A549 (cell line): Measurements from ENCODE around the gene ZFHX3. TPM values are rescaled to one million over a fixed set of nuclear protein-coding genes. Genes with fewer than 3 reads are reported as not detected.
A peak's percentile ranks its signal among the peaks of the same experiment; 100 is the strongest.

Source experiments
- ATAC-seq, 2 experiments: fragments of 200-7000 bp in 1 of 2; fragments of >200 bp in 1 of 2; cut with Nextera tagmentation in 1 of 2; cut with Tn5 transposase in 1 of 2; 3 replicates each; pipeline versions ENCODE4 v1.8.0 to v1.9.1; 2018 to 2020; ENCODE audit warnings: mild to moderate bottlenecking in 1 of 2, moderate library complexity in 1 of 2
- CTCF ChIA-PET: fragments of 300-600 bp; sonication (Branson Sonifier 250); formaldehyde crosslinking; extraction: SDS; loops from one replicate; lab custom pipeline; 2021; ENCODE audit warnings: antibody characterized with exemption, inconsistent platforms; lab: Yijun Ruan, JAX
- POLR2A ChIA-PET: fragments of 350-600 bp; formaldehyde crosslinking; extraction: SDS; loops from one replicate; lab custom pipeline; 2021; ENCODE audit warnings: antibody characterized with exemption, inconsistent platforms; lab: Yijun Ruan, JAX
- DNase-seq, 2 experiments: peaks; one replicate each; pipeline versions ENCODE4 v3.0.0 to v3.0.0-alpha.2; 2011 to 2016; ENCODE audit warnings: low read depth in 1 of 2, low spot score in 1 of 2
- FAIRE-seq: peaks from 2 replicates; lab custom pipeline; 2011; peaks lifted over from hg19 to GRCh38; lab: Jason Lieb, UNC
- H3K27ac ChIP-seq, 2 experiments: fragments of >200 bp; sonication (Bioruptor Twin); formaldehyde crosslinking; 3 replicates each; pipeline ENCODE4 v1.5.1; 2016 to 2017
- H3K4me1 ChIP-seq: fragments of >200 bp; sonication (Bioruptor Twin); formaldehyde crosslinking; 3 replicates; pipeline ENCODE4 v1.6.1; 2016
- H3K4me2 ChIP-seq: fragments of >200 bp; sonication (Bioruptor Twin); formaldehyde crosslinking; 3 replicates; pipeline ENCODE4 v1.6.1; 2016
- H3K4me3 ChIP-seq: fragments of >200 bp; sonication (Bioruptor Twin); formaldehyde crosslinking; 3 replicates; pipeline ENCODE4 v1.5.1; 2016
- H3K9me3 ChIP-seq: fragments of >200 bp; sonication (Bioruptor Twin); formaldehyde crosslinking; 3 replicates; pipeline ENCODE4 v1.6.1; 2016
- ATOH8 ChIP-seq: fragments of 250-450 bp; sonication (Bioruptor Pico); IDR thresholded peaks from 2 replicates; pipeline ENCODE4 v1.5.0; 2020; ENCODE audit warnings: low read depth, mild to moderate bottlenecking, moderate library complexity
- CEBPB ChIP-seq, 2 experiments: fragments of >200 bp in 1 of 2; sonication (Bioruptor Twin) in 1 of 2; formaldehyde crosslinking in 1 of 2; IDR thresholded peaks; 2 replicates each; pipeline ENCODE4 v1.6.1; 2012 to 2016
- EP300 ChIP-seq, 2 experiments: fragments of >200 bp; sonication (Bioruptor Twin); formaldehyde crosslinking; IDR thresholded peaks; 2 replicates in 1 of 2; 3 replicates in 1 of 2; pipeline ENCODE4 v1.6.1; 2016 to 2017
- FOSL2 ChIP-seq, 2 experiments: fragments of 450-650 bp in 1 of 2; fragments of >200 bp in 1 of 2; sonication (Bioruptor Twin) in 1 of 2; formaldehyde crosslinking; IDR thresholded peaks; 2 replicates each; pipeline versions ENCODE4 v1.5.0 to v1.6.1; 2016 to 2020; ENCODE audit warnings: mild to moderate bottlenecking in 1 of 2, moderate library complexity in 1 of 2
- FOXS1 ChIP-seq: fragments of 250-450 bp; sonication (Bioruptor Pico); IDR thresholded peaks from 2 replicates; pipeline ENCODE4 v1.5.0; 2020; ENCODE audit warnings: mild to moderate bottlenecking, moderate library complexity
- HDAC2 ChIP-seq: fragments of 200-600 bp; sonication (generic); IDR thresholded peaks from 2 replicates; pipeline ENCODE4 v1.6.1; 2016
- HES2 ChIP-seq: fragments of >200 bp; sonication (Bioruptor Twin); formaldehyde crosslinking; IDR thresholded peaks from 2 replicates; pipeline ENCODE4 v1.6.1; 2016
- HEYL ChIP-seq: fragments of 250-450 bp; sonication (Bioruptor Pico); IDR thresholded peaks from 2 replicates; pipeline ENCODE4 v1.8.0; 2021; ENCODE audit warnings: mild to moderate bottlenecking, moderate library complexity
- HOXA7 ChIP-seq: fragments of 250-450 bp; sonication (Bioruptor Pico); IDR thresholded peaks from 2 replicates; pipeline ENCODE4 v1.5.0; 2020; ENCODE audit warnings: mild to moderate bottlenecking, moderate library complexity
- JUN ChIP-seq, 2 experiments: fragments of >200 bp; sonication (Bioruptor Twin); formaldehyde crosslinking; IDR thresholded peaks; 2 replicates in 1 of 2; 3 replicates in 1 of 2; pipeline ENCODE4 v1.6.1; 2016 to 2017
- KDM5A ChIP-seq: fragments of 200-600 bp; sonication (generic); IDR thresholded peaks from 2 replicates; pipeline ENCODE4 v1.6.1; 2016; ENCODE audit warnings: antibody characterized with exemption, mild to moderate bottlenecking
- MAX ChIP-seq: IDR thresholded peaks from 2 replicates; pipeline ENCODE4 v1.6.1; 2012
- MAZ ChIP-seq: fragments of 150-350 bp; IDR thresholded peaks from 2 replicates; pipeline ENCODE4 v1.6.1; 2014; ENCODE audit warnings: antibody characterized with exemption, low read depth, low read length, borderline replicate concordance
- MYC ChIP-seq: IDR thresholded peaks from 2 replicates; pipeline ENCODE4 v1.6.1; 2012; ENCODE audit warnings: mild to moderate bottlenecking, inconsistent platforms, low read length, improper control_type of control experiment, borderline replicate concordance
- NR3C1 ChIP-seq: fragments of >200 bp; sonication (Bioruptor Twin); formaldehyde crosslinking; IDR thresholded peaks from 3 replicates; pipeline ENCODE4 v1.6.1; 2017
- PBX3 ChIP-seq: IDR thresholded peaks from 2 replicates; pipeline ENCODE4 v1.6.1; 2012
- PHF8 ChIP-seq: fragments of 200-600 bp; sonication (generic); IDR thresholded peaks from 2 replicates; pipeline ENCODE4 v1.6.1; 2016; ENCODE audit warnings: low read depth, mild to moderate bottlenecking, antibody characterized with exemption, moderate library complexity, borderline replicate concordance
- RAD21 ChIP-seq, 2 experiments: fragments of >200 bp in 1 of 2; sonication (Bioruptor Twin) in 1 of 2; formaldehyde crosslinking in 1 of 2; IDR thresholded peaks in 1 of 2; conservative IDR thresholded peaks in 1 of 2; 2 replicates in 1 of 2; 3 replicates in 1 of 2; pipeline ENCODE4 v1.6.1; 2012 to 2018; ENCODE audit warnings: inconsistent platforms in 1 of 2
- RCOR1 ChIP-seq: fragments of 150-350 bp; IDR thresholded peaks from 2 replicates; pipeline ENCODE4 v1.6.1; 2014; ENCODE audit warnings: antibody characterized with exemption, low read length, low read depth
- REST ChIP-seq: fragments of 200-600 bp; sonication (generic); IDR thresholded peaks from 2 replicates; pipeline ENCODE4 v1.6.1; 2016; ENCODE audit warnings: antibody characterized with exemption, mild to moderate bottlenecking, moderate library complexity
- RNF2 ChIP-seq: fragments of 200-600 bp; sonication (generic); IDR thresholded peaks from 2 replicates; pipeline ENCODE4 v1.6.1; 2016; ENCODE audit warnings: low read depth, mild to moderate bottlenecking, antibody characterized with exemption, moderate library complexity, borderline replicate concordance
- SREBF2 ChIP-seq: fragments of 450-650 bp; IDR thresholded peaks from 2 replicates; pipeline ENCODE4 v1.6.1; 2014; ENCODE audit warnings: mild to moderate bottlenecking, moderate library complexity
- TFCP2L1 ChIP-seq: fragments of 250-450 bp; sonication (Bioruptor Pico); IDR thresholded peaks from 2 replicates; pipeline ENCODE4 v1.5.0; 2021; ENCODE audit warnings: mild to moderate bottlenecking
- TP53 ChIP-seq: fragments of 250-450 bp; sonication (Bioruptor Pico); IDR thresholded peaks from 2 replicates; pipeline ENCODE4 v1.5.0; 2021; ENCODE audit warnings: mild to moderate bottlenecking, moderate library complexity
- ZC3H11A ChIP-seq: fragments of 450-650 bp; IDR thresholded peaks from 2 replicates; pipeline ENCODE4 v1.6.1; 2014; ENCODE audit warnings: antibody characterized with exemption, mild to moderate bottlenecking
- ZFP36 ChIP-seq: fragments of 450-650 bp; IDR thresholded peaks from 2 replicates; pipeline ENCODE4 v1.6.1; 2014; ENCODE audit warnings: borderline replicate concordance; ENCODE audit not compliant: partially characterized antibody
- ZSCAN20 ChIP-seq: fragments of 250-450 bp; sonication (Bioruptor Pico); IDR thresholded peaks from 2 replicates; pipeline ENCODE4 v1.8.0; 2022; ENCODE audit warnings: mild to moderate bottlenecking, moderate library complexity
- WGBS: methylation state at CpG from one replicate; pipeline ENCODE4 v1.1.6; 2017; ENCODE audit errors: missing lambda C conversion rate; 5-methylcytosine and 5-hydroxymethylcytosine counted together
- polyA plus RNA-seq, 4 experiments: library from polyadenylated mRNA; depleted of rRNA in 3 of 4; stranded (reverse); fragments of >200 nt; fragmentation: RNase III in 1 of 4; extraction: RNeasy Plus Mini Kit Qiagen cat#74134 plus additional on column Dnase treatment in 1 of 4; gene quantifications; 2 replicates in 3 of 4; 3 replicates in 1 of 4; pipeline ENCODE4 v1.2.3, GENCODE V29; 2011 to 2017

Gene ZFHX3
- polyA plus RNA-seq, 2 of the 4 experiments (the other 2 are of a cell fraction): 3.9 to 6.5 TPM

GRCh38 chr16:72928090-72928981 lies 119.6 kb downstream of the ZFHX3 start:
- TF ChIP-seq KDM5A (no peak), FOXS1 (CRISPR knock-in tag) (no peak), SREBF2 (no peak), PHF8 (no peak), ZFP36 (no peak), REST (no peak), NR3C1 (no peak), ZC3H11A (no peak), RCOR1 (no peak)
- Histone ChIP-seq H3K4me2 (peak overlapping the region; percentile 70; the same call in 2 of the 3 replicates), H3K9me3 (no peaks in the 10 kb centered on the region), H3K4me3 (no peak overlapping the region), H3K27ac (peak overlapping the region; percentile 21 to 75; a peak in 5 of 6 replicates), H3K4me1 (peaks cover 44% of the 10 kb centered on the region)
- WGBS: 91% methylated on average over 9 of the region's 11 CpGs
- no peak for ATAC-seq
- POLR2A ChIA-PET: no interaction called here
- no peak for FAIRE-seq
- CTCF ChIA-PET: interaction anchor here (1.3 to 2.6 kb wide), 4 partner anchors 11 to 130 kb away, joined by 3 to 16 read pairs (median 4); no protein-coding TSS in a partner anchor
- no peak for DNase-seq

- no peaks in the 10 kb centered on the region for H3K9me3 ChIP-seq
- DNase-seq (peak; percentile 25 to 78), ATAC-seq (peak; percentile 80), FAIRE-seq (no peak)
- peak overlapping the region; percentile 70 for H3K4me2 ChIP-seq
- H3K27ac ChIP-seq: peak overlapping the region; percentile 55 to 75
- 53% methylated on average over 16 of the region's 26 CpGs for WGBS
- H3K4me3 ChIP-seq: no peak overlapping the region
- POLR2A ChIA-PET: no interaction called here
- CTCF ChIA-PET: interaction anchor here (2.0 to 2.6 kb wide), 2 partner anchors 11 to 16 kb away, joined by 4 to 16 read pairs; no protein-coding TSS in a partner anchor
- H3K4me1 ChIP-seq: peaks cover 43% of the 10 kb centered on the region
- TF ChIP-seq ZSCAN20: no peak
- peak; percentile 73 for TF ChIP-seq HES2
- no peak for TF ChIP-seq ATOH8
- TF ChIP-seq CEBPB (IDR thresholded peaks at IDR 0.05): peak; percentile 87 to 93
- no peak for TF ChIP-seq PHF8
- TF ChIP-seq TP53 (CRISPR knock-in tag): no peak
- TF ChIP-seq RAD21 (conservative IDR thresholded peaks at IDR 0.05 in 1 of 2, IDR thresholded peaks at IDR 0.05 in 1 of 2): peak in 1 of 2 experiments; percentile 29; a peak in 1 of 5 replicates
- no peak for TF ChIP-seq TFCP2L1 (CRISPR knock-in tag)
- TF ChIP-seq SREBF2: no peak
- peak; percentile 60 to 74; a peak in 4 of 5 replicates for TF ChIP-seq JUN (IDR thresholded peaks at IDR 0.05)
- TF ChIP-seq HEYL (CRISPR knock-in tag): no peak
- no peak for TF ChIP-seq PBX3
- TF ChIP-seq HDAC2: no peak
- TF ChIP-seq MAX: peak; percentile 47; the same call in 1 of the 2 replicates
- no peak for TF ChIP-seq RNF2
- peak; percentile 56 to 79; a peak in 3 of 5 replicates for TF ChIP-seq EP300 (IDR thresholded peaks at IDR 0.05)
- TF ChIP-seq MYC: peak; percentile 36; the same call in 1 of the 2 replicates
- no peak for TF ChIP-seq FOSL2 (IDR thresholded peaks at IDR 0.05)
- peak; percentile 68 for TF ChIP-seq FOSL2 (CRISPR knock-in tag; IDR thresholded peaks at IDR 0.05)
- no peak for TF ChIP-seq HOXA7 (CRISPR knock-in tag)
- no peak for TF ChIP-seq MAZ
Observed at GRCh38 chr16:72927199-72928089, 120.5 kb downstream of the ZFHX3 start.
